Superior temporal gyrus (tissue), 1 donor: ENCODE data around the gene SLC2A4RG.

Experiments used
- DNase-seq: peaks from one replicate; pipeline ENCODE4 v3.0.0-alpha.2; 2016; ENCODE audit errors: extremely low spot score

Gene SLC2A4RG

GRCh38 chr20:63740627-63741353 is 1.2 kb downstream of the SLC2A4RG start:
- peak; percentile 54 for DNase-seq

DNA sequence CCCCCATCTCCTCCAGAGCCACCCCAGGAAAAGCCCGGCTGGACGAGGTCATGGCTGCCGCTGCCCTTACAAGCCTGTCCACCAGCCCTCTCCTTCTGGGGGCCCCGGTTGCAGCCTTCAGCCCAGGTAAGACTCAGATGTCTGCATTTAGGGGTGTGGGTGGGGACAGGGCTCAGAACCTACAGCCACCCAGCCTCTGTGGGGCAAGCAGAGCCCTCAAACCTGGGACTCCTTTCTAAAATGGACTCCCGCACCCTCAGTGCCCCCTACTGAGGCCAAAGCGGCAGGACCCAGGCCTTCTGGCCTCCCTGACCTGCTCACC is 1.7 kb downstream of the SLC2A4RG start:
- DNase-seq, result no peak

DNA sequence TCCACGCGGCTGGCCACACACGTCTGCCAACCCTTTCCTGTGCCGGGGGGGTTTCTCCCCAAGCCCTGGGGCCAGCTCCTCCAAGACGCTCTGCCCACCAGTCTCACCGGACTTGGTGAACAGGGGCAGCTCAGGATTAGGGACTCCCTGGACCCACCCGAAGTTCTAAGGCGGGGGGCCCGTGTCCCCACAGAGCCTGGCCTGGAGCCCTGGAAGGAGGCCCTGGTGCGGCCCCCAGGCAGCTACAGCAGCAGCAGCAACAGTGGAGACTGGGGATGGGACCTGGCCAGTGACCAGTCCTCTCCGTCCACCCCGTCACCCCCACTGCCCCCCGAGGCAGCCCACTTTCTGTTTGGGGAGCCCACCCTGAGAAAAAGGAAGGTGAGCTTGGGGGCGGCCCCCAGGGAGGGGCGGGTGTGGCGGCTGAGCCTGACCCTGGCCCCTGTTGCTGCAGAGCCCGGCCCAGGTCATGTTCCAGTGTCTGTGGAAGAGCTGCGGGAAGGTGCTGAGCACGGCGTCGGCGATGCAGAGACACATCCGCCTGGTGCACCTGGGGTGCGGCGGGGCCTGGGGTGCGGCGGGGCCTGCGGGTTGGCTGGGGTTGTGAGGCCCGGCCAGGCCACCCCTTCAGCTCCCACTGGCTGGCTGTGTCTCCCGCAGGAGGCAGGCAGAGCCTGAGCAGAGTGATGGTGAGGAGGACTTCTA is 2.3 kb downstream of the SLC2A4RG start:
- no peak for DNase-seq

DNA sequence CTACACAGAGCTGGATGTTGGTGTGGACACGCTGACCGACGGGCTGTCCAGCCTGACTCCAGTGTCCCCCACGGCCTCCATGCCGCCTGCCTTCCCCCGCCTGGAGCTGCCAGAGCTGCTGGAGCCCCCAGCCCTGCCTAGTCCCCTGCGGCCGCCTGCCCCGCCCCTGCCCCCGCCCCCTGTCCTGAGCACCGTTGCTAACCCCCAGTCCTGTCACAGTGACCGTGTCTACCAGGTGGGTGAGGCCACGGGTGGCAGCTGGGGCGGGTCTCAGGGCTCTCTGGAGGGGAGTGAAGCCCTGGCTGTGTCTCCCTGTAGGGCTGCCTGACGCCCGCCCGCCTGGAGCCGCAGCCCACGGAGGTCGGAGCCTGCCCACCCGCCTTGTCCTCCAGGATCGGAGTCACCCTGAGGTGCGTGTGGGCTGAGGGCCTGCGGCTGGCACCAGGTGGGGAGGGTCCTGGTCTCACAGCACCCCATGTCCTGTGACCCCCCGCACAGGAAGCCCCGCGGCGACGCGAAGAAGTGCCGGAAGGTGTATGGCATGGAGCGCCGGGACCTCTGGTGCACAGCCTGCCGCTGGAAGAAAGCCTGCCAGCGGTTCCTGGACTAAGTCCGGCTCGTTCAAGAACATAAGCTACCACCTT is 2.9 kb downstream of the SLC2A4RG start:
- no peak for DNase-seq

DNA sequence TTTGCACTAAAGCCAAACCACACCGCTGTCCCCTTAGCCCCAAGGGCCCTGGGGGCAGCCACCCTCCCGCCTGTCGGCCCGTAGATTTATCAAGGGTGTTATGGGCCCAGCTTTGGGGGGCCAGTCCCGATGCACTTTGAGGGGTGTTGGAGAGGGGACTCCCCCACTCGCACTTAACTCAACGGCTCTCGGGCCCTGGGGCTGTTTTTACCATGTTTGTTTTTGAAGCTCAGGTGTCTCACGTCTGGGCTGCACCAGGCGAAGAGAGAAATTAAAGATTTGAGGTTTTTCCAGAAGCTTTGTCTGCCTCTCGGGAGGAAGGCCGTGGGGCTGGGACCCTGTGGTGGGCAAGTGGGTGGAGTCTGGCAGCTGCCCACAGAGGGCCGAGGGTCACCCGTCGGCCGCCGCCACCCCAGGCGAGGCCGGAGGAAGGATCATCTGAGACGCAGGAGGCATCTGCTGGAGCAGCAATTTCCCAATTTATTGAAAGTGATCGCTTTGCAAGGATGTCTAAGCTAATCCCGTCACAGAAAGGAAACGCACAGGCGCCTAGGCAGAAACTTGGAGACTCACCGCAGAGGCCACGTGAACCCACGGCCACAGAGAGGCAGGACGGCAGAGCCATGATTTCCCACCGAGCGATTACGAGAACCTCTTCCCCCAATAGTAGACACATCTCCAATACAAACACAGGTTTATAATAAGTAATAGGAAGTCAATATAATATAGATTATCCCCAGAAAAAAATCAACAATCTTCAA is 3.8 kb downstream of the SLC2A4RG start:
- no peak for DNase-seq

DNA sequence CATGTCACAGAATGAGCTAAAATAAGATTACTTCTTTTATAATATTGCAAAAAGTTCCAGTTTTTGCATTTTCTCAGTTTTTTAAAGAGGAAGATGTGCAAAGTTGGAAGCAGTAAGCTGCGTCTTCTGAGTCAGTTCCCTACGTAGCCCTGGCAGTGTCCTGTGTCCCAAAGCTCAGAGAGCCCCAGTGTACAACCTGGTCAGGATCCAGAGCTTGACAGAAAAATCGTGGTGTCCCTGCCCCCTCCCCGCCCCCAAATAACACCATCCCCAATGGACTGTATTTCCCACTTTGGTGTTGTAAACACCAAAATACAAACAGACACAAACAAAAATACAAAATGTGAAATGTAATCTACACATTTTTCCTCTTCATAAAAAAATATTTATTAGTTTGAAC is 4.6 kb downstream of the SLC2A4RG start:
- no peak for DNase-seq

DNA sequence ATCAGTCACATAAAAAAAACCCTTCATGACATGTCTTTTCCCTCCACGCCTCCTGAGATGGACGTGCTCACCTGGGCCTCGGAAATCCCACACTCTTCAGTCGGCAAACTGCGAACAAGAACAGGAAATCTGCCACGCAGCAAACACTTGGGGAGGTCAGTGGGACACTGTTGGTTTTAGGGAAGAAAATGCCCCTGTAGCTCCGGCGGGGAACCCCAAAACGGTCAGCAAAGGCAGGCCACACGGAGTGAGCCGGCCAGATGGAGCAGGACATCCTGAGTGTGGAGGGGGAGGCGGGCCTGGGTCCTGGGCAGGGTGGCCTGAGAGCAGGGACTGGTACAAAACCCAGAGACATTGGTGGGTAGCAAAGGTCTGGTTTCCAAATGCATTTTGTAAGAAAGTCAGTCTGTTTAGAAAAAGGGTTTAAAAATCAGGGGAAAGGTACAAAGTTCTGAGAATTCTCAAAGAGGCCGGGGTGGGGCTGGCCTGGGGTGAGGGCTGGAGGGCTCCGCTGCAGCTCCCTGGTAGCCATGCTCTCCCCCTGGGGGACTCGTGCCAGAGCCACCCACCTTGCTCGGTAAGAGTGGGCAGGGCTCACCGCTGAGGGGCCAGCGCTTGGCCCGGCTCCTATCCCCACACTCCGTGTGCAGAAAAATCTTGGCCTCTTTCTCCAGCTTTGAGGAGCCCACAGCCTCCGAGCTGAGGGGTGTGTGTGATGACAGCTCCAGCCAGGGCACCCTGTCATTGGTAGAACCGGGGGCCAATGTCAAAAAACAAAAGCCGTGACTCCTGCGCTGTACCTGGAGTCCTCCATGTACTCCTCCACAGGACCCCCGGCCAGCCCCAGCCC is 5.2 kb downstream of the SLC2A4RG start:
- no peak for DNase-seq

GRCh38 chr20:63745424-63745805 is 5.8 kb downstream of the SLC2A4RG start:
- DNase-seq, result no peak

DNA sequence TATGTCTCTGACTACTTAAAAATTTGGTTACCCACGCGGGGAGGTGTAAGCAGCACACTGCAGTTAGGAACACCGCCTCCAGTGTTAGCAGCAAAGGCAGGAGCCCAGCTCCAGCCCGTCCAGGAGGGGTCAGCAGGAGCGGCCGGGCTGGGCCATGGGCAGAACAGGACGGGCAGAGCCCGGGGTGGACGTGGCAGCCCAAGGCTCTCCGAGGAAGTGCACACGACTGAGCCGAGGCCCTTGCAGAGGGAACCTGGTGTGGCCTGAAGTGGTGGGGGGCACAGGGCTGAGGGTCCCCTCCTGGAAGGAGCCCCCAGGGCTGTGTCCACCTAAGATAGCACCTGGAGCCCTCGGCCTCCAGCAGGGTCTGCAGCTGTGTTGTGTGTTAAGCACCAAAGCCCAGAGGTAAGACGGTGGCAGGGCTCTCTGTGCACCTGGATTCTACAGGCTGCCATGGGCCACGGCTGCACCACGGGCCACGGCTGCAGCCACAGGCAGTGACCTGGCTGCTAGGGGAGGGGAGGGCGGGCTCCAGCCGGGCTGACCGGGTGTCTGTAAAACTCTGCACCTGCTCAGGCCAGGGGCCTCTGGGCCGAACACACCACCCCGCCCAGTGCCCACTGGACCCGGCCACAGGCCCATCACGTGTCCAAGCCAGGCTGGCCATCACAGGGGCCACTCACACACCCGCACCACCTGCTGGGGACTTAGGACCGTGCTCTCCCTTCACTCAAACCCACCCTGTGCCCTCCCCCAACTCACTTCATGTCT is 6.6 kb downstream of the SLC2A4RG start:
- DNase-seq, result no peak

- DNase-seq, result no peak
These were observed 7.3 kb downstream of the SLC2A4RG start for GRCh38 chr20:63746751-63747315.

- DNase-seq, result no peak
These were observed 8.1 kb downstream of the SLC2A4RG start for GRCh38 chr20:63747622-63748069.

DNA sequence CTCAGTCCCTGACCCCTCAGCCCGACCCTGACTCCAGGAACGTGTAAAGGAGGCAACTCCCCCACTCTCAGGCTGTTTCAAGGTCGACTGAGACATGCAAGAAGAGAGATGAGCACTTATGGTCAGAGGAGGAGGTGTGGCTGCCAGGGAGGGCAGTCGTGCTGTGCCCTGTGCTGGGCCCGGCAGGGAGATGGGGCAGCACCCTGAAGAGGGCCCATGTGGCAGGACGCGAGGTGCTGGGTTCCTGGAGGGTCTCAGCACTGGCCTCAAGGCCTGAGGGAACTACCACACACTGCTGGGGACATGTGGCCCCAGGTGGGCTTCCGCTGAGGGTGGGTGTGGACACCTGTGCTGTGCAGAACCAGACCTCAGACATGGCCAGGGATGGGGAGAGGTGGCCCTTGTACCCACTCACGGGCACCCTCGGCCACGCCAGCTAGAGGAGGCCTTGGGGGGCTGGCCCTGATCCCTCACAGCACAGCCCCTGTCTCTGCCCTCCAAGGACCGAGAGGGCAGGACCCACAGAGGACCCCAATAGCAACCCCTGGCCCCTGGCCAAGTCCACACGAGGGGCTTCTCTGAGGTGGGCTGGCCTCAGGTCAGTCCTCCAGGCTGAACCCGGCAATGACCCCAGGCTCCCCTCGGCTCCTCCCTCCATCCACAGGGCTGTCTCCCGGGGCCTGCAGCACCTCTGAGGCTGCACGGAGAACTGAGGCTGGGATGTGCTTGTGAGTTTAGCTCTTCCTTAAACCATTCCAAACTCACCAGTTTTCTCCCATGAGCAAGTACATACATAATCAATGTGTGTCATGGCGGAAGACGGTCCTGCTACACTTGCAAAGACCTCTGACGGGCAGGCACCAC is 8.7 kb downstream of the SLC2A4RG start:
- no peak for DNase-seq

GRCh38 chr20:63748934-63749270 is 9.3 kb downstream of the SLC2A4RG start:
- no peak for DNase-seq

- DNase-seq, result no peak
These were observed 10.3 kb downstream of the SLC2A4RG start for GRCh38 chr20:63749597-63750508.

DNA sequence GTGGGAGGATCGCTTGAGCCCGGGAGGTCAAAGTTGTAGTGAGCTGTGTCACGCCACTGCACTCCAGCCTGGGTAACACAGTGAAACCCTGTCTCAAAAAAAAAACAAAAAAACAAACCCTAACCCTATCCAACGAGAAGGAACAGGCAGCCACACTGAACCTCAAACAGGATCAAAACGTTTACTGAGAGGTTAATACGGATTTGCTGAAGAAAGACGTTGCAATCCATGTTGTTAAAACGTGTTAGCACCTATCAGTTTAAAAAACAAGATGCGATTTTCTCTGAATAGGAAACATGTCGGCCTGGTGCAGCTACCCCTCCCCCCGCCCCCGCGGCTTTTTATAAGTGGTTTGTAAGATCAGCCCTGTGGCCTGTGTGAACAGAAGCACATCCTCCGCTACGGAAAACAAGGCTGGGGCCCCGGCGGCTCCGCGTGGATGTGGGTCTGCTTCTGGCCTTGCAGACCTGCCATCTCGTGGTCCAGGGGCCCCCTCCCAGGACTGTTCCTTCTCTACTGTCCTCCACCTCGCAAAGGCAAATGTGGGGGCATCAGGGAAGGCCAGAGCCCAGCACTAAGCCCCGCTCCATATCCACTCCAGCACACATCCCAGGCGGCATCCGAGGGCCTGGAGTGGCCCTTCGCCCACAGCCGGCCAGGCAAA is 11.4 kb downstream of the SLC2A4RG start:
- no peak for DNase-seq

DNA sequence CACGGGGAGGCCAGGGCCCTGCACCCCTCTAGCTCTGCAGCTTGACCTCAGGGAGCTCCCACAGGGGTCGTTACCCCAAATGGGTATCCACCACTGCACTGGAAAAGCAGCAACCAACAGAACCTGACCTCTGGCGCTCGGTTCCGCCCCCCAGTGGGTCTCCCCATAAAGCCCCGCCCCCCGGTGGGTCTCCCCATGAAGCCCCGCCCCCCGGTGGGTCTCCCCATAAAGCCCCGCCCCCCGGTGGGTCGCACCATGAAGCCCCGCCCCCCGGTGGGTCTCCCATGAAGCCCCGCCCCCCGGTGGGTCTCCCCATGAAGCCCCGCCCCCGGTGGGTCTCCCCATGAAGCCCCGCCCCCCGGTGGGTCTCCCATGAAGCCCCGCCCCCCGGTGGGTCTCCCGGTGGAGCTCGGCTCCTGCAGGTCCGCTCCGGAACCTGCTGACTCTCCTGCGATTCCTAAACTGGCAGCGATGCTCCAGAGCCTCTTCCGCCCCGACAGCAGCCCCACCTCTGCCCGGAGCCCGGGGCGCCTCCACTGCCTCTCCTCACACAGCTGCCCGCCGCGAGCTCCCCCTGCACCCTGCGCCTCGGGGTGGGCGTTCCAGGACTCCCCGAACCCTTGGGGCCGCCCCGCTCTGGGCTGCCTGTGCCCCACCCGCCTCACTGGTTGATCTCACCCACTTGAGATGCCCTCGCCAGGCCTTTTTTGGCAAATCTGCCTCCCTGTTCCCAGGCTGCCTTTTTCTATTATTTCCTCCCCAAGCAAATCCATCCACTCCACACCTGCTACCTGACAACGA is 12.1 kb downstream of the SLC2A4RG start:
- DNase-seq, result no peak
